ENCODE measurements around the gene TSC2.

Gene TSC2

DNA sequence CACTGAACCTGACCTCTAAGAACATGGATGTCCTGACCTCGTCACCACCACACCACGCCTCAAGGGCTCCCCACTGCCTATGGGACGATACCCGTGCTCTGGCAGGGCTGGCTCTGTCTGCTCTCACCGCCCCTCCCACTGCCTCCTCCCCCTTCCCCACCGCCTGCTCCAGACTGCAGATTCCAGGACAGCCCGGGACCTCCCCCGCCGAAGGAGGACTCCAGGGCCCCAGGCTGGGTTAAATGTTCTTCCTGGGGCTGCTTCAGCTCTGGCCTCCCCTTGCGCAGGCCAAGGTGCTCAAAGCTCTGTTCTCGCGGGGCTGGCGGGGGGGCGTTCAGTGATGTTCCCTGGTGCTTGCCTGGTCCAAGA, 25.1 kb upstream of the TSC2 start:
- Histone ChIP-seq H3K36me3 (no peaks in the 10 kb centered on the region), H3K27ac (no peak overlapping the region), H3K27me3 (peaks cover 99% of the 10 kb centered on the region), H3K9me3 (no peaks in the 10 kb centered on the region), H3K4me1 (ENCODE audit: control insufficient read depth in 1 of 2, insufficient read depth in 1 of 2, low read depth in 1 of 2, low read length in 1 of 2) (peaks cover 10 to 22% of the 10 kb centered on the region in 2 experiments), H3K4me3 (ENCODE audit: low read depth in 1 of 2, low read length in 1 of 2) (peak overlapping the region; percentile 57 to 66)
- TF ChIP-seq, protein P1, sequence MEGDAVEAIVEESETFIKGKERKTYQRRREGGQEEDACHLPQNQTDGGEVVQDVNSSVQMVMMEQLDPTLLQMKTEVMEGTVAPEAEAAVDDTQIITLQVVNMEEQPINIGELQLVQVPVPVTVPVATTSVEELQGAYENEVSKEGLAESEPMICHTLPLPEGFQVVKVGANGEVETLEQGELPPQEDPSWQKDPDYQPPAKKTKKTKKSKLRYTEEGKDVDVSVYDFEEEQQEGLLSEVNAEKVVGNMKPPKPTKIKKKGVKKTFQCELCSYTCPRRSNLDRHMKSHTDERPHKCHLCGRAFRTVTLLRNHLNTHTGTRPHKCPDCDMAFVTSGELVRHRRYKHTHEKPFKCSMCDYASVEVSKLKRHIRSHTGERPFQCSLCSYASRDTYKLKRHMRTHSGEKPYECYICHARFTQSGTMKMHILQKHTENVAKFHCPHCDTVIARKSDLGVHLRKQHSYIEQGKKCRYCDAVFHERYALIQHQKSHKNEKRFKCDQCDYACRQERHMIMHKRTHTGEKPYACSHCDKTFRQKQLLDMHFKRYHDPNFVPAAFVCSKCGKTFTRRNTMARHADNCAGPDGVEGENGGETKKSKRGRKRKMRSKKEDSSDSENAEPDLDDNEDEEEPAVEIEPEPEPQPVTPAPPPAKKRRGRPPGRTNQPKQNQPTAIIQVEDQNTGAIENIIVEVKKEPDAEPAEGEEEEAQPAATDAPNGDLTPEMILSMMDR (IDR thresholded peaks at IDR 0.05) = no peak

DNA sequence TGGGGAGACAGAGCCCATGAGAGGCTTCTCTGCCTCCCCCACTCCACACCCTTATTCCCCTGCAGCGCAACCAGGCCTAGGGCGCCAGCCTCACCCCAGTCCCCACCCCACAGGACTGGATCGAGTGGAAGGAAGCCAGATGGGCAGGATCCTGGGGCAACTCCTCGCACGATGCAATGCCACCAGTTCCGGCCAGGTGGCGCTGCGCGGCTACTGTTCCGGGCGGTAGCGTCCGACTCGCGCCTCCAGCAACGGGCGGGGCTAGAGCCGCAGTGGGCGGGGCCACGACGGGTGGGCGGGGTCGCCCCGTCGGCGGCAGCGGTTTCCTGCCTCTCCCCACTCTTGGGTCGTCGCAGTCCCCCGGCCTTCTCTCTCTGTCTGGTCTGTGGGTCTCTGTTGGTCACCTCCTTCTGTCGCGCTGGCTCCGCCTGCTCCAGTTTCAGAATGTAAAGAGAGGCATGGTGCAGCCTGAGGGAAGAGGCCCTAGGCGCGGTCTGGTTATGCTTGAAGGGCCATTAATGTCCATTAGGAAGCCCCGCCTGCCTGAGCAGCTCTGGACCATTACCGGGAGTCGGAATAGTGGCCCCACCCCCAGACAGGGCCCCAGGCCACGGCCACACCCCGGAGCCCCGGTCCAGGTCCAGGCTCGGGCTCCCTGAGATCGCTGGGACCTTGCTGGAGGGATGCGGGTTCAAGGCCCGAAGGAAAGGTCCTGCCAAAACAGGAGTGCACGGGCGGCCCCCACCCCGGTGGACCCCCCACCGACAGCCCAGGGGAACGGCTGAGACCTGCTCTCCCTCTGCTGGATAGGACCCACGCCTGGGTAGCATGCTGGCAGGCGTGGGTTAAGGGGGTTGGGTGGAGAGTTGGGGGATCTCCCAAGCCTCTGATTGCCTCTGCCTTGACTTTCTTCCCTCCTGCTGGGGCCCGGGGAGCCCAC, 24.4 kb upstream of the TSC2 start:
- Histone ChIP-seq H3K4me3 (ENCODE audit: low read depth in 1 of 2, low read length in 1 of 2) (peak overlapping the region; percentile 57 to 66), H3K27ac (no peak overlapping the region), H3K27me3 (peaks cover 99% of the 10 kb centered on the region), H3K36me3 (no peaks in the 10 kb centered on the region), H3K9me3 (no peaks in the 10 kb centered on the region), H3K4me1 (ENCODE audit: control insufficient read depth in 1 of 2, insufficient read depth in 1 of 2, low read depth in 1 of 2, low read length in 1 of 2) (peaks cover 10 to 22% of the 10 kb centered on the region in 2 experiments)
- TF ChIP-seq, protein P1 (IDR thresholded peaks at IDR 0.05) = peak; percentile 99

DNA sequence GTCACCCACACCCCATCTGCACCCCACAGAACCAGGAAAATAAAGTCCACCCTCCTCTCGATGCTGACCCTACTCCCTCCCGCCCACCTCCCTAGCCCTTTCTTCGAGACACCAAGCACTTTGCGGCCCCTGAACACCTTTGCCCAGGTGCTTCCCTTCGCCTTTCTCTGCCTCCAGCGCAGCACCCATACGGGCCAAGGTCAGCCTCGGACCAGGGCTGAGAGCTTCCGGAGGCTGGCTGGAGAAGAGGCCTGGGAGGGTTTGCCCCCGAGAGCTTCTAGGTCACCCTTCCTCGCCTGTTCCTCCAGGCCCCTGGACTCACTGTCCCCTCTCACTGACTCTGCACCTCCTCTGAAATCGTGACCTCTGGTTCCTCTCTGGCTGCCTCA, 23.8 kb upstream of the TSC2 start:
- TF ChIP-seq, protein P1 (IDR thresholded peaks at IDR 0.05) = no peak
- H3K4me1 ChIP-seq (ENCODE audit: control insufficient read depth in 1 of 2, insufficient read depth in 1 of 2, low read depth in 1 of 2, low read length in 1 of 2) = peaks cover 10 to 22% of the 10 kb centered on the region in 2 experiments
- peaks cover 99% of the 10 kb centered on the region for H3K27me3 ChIP-seq
- no peaks in the 10 kb centered on the region for H3K9me3 ChIP-seq
- no peaks in the 10 kb centered on the region for H3K36me3 ChIP-seq
- no peak overlapping the region for H3K27ac ChIP-seq
- H3K4me3 ChIP-seq (ENCODE audit: low read depth in 1 of 2, low read length in 1 of 2) = no peak overlapping the region

DNA sequence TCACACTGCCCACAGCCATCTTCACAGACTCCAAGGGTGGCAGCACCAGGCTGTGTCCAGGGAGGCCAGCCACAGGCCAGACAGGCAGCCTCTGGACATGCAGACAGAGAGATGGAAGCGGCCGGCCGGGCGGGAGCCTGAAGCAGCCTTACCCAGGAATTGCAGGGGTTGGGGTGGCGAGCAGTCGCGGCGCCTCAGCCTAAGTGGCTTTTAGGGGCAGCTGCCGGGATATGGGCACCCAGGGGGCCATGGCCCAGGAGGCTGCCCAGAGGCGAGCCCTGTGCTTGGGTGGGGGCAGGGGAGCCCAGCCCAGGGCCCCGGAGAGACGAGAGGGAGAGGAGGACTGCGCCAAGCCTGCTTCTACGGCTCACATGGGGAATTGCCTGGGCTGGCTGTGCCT, 22.5 kb upstream of the TSC2 start:
- no peak overlapping the region for H3K27ac ChIP-seq
- peaks cover 99% of the 10 kb centered on the region for H3K27me3 ChIP-seq
- peaks cover 10 to 22% of the 10 kb centered on the region in 2 experiments for H3K4me1 ChIP-seq (ENCODE audit: control insufficient read depth in 1 of 2, insufficient read depth in 1 of 2, low read depth in 1 of 2, low read length in 1 of 2)
- no peaks in the 10 kb centered on the region for H3K9me3 ChIP-seq
- TF ChIP-seq, protein P1 (IDR thresholded peaks at IDR 0.05) = no peak
- H3K36me3 ChIP-seq = no peaks in the 10 kb centered on the region
- no peak overlapping the region for H3K4me3 ChIP-seq (ENCODE audit: low read depth in 1 of 2, low read length in 1 of 2)

DNA sequence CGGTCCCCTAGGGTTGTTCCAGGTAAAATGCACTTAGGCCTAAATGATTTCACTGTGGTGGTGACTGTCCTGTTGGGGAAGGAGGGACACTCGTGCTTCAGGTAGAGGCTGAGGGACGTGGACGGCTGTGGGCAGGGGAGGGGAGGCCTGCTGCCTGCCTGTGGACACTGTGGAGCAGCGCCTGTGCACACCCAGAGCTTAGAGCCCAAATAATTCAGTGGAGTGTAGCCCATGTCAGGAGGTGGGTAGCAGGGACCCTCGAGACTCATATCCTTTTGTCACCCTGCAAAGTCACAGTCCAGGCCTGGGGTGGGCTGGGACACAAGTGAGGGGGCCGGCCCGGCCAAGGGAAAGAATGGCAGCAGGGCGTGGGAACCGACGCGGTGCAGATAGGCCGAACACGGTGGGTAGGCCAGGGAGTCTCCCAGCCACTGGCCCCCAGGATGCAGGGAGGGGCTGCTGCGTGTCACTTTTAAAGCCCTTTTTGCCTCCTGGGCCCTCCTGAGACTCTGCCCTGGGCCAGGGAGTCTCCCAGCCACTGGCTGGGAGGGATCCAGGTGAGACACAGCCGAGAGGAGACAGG, 21.8 kb upstream of the TSC2 start:
- no peak overlapping the region for H3K27ac ChIP-seq
- TF ChIP-seq, protein P1 (IDR thresholded peaks at IDR 0.05) = no peak
- H3K27me3 ChIP-seq = peaks cover 93% of the 10 kb centered on the region
- no peaks in the 10 kb centered on the region for H3K9me3 ChIP-seq
- peaks cover 10 to 22% of the 10 kb centered on the region in 2 experiments for H3K4me1 ChIP-seq (ENCODE audit: control insufficient read depth in 1 of 2, insufficient read depth in 1 of 2, low read depth in 1 of 2, low read length in 1 of 2)
- H3K4me3 ChIP-seq (ENCODE audit: low read depth in 1 of 2, low read length in 1 of 2) = no peak overlapping the region
- H3K36me3 ChIP-seq = no peaks in the 10 kb centered on the region

Data from neutrophil (primary cell).